A549 (cell line): ENCODE data around the gene KRT6B. TPM values are rescaled to one million over a fixed set of nuclear protein-coding genes. Genes with fewer than 3 reads are reported as not detected.
A peak's percentile ranks its signal among the peaks of the same experiment; 100 is the strongest.

Source experiments
- ATAC-seq, 2 experiments: fragments of 200-7000 bp in 1 of 2; fragments of >200 bp in 1 of 2; cut with Nextera tagmentation in 1 of 2; cut with Tn5 transposase in 1 of 2; 3 replicates each; pipeline versions ENCODE4 v1.8.0 to v1.9.1; 2018 to 2020; ENCODE audit warnings: mild to moderate bottlenecking in 1 of 2, moderate library complexity in 1 of 2
- CTCF ChIA-PET: fragments of 300-600 bp; sonication (Branson Sonifier 250); formaldehyde crosslinking; extraction: SDS; loops from one replicate; lab custom pipeline; 2021; ENCODE audit warnings: antibody characterized with exemption, inconsistent platforms; lab: Yijun Ruan, JAX
- POLR2A ChIA-PET: fragments of 350-600 bp; formaldehyde crosslinking; extraction: SDS; loops from one replicate; lab custom pipeline; 2021; ENCODE audit warnings: antibody characterized with exemption, inconsistent platforms; lab: Yijun Ruan, JAX
- DNase-seq, 2 experiments: peaks; one replicate each; pipeline versions ENCODE4 v3.0.0 to v3.0.0-alpha.2; 2011 to 2016; ENCODE audit warnings: low read depth in 1 of 2, low spot score in 1 of 2
- FAIRE-seq: peaks from 2 replicates; lab custom pipeline; 2011; peaks lifted over from hg19 to GRCh38; lab: Jason Lieb, UNC
- H3K27ac ChIP-seq, 2 experiments: fragments of >200 bp; sonication (Bioruptor Twin); formaldehyde crosslinking; 3 replicates each; pipeline ENCODE4 v1.5.1; 2016 to 2017
- H3K4me1 ChIP-seq: fragments of >200 bp; sonication (Bioruptor Twin); formaldehyde crosslinking; 3 replicates; pipeline ENCODE4 v1.6.1; 2016
- H3K4me2 ChIP-seq: fragments of >200 bp; sonication (Bioruptor Twin); formaldehyde crosslinking; 3 replicates; pipeline ENCODE4 v1.6.1; 2016
- H3K4me3 ChIP-seq: fragments of >200 bp; sonication (Bioruptor Twin); formaldehyde crosslinking; 3 replicates; pipeline ENCODE4 v1.5.1; 2016
- H3K9me3 ChIP-seq: fragments of >200 bp; sonication (Bioruptor Twin); formaldehyde crosslinking; 3 replicates; pipeline ENCODE4 v1.6.1; 2016
- ATOH8 ChIP-seq: fragments of 250-450 bp; sonication (Bioruptor Pico); IDR thresholded peaks from 2 replicates; pipeline ENCODE4 v1.5.0; 2020; ENCODE audit warnings: low read depth, mild to moderate bottlenecking, moderate library complexity
- BCL3 ChIP-seq: fragments of >200 bp; sonication (Bioruptor Twin); formaldehyde crosslinking; IDR thresholded peaks from 3 replicates; pipeline ENCODE4 v1.6.1; 2016
- BHLHE40 ChIP-seq: IDR thresholded peaks from 2 replicates; pipeline ENCODE4 v1.6.1; 2012; ENCODE audit warnings: low read depth, low read length, inconsistent platforms
- CBX2 ChIP-seq: fragments of 200-600 bp; sonication (generic); IDR thresholded peaks from 2 replicates; pipeline ENCODE4 v1.6.1; 2016; ENCODE audit warnings: low read depth, mild to moderate bottlenecking, borderline replicate concordance
- CEBPB ChIP-seq, 2 experiments: fragments of >200 bp in 1 of 2; sonication (Bioruptor Twin) in 1 of 2; formaldehyde crosslinking in 1 of 2; IDR thresholded peaks; 2 replicates each; pipeline ENCODE4 v1.6.1; 2012 to 2016
- ESRRA ChIP-seq: fragments of 150-350 bp; IDR thresholded peaks from 2 replicates; pipeline ENCODE4 v1.6.1; 2014; ENCODE audit warnings: mild to moderate bottlenecking, low read length, borderline replicate concordance
- FOSB ChIP-seq: fragments of 250-450 bp; sonication (Bioruptor Pico); IDR thresholded peaks from 2 replicates; pipeline ENCODE4 v1.5.0; 2020; ENCODE audit warnings: mild to moderate bottlenecking, moderate library complexity
- FOSL2 ChIP-seq, 2 experiments: fragments of 450-650 bp in 1 of 2; fragments of >200 bp in 1 of 2; sonication (Bioruptor Twin) in 1 of 2; formaldehyde crosslinking; IDR thresholded peaks; 2 replicates each; pipeline versions ENCODE4 v1.5.0 to v1.6.1; 2016 to 2020; ENCODE audit warnings: mild to moderate bottlenecking in 1 of 2, moderate library complexity in 1 of 2
- FOXS1 ChIP-seq: fragments of 250-450 bp; sonication (Bioruptor Pico); IDR thresholded peaks from 2 replicates; pipeline ENCODE4 v1.5.0; 2020; ENCODE audit warnings: mild to moderate bottlenecking, moderate library complexity
- HOXA7 ChIP-seq: fragments of 250-450 bp; sonication (Bioruptor Pico); IDR thresholded peaks from 2 replicates; pipeline ENCODE4 v1.5.0; 2020; ENCODE audit warnings: mild to moderate bottlenecking, moderate library complexity
- JUN ChIP-seq, 2 experiments: fragments of >200 bp; sonication (Bioruptor Twin); formaldehyde crosslinking; IDR thresholded peaks; 2 replicates in 1 of 2; 3 replicates in 1 of 2; pipeline ENCODE4 v1.6.1; 2016 to 2017
- JUNB ChIP-seq: fragments of >200 bp; sonication (Bioruptor Twin); formaldehyde crosslinking; IDR thresholded peaks from 2 replicates; pipeline ENCODE4 v1.6.1; 2016
- KDM1A ChIP-seq: fragments of 200-600 bp; sonication (generic); IDR thresholded peaks from 2 replicates; pipeline ENCODE4 v1.6.1; 2016; ENCODE audit warnings: low read depth, mild to moderate bottlenecking
- NFE2L2 ChIP-seq: fragments of 150-350 bp; conservative IDR thresholded peaks from 2 replicates; pipeline ENCODE4 v1.6.1; 2014; ENCODE audit warnings: low read length
- NPAS2 ChIP-seq: fragments of 250-450 bp; sonication (Bioruptor Pico); IDR thresholded peaks from 2 replicates; pipeline ENCODE4 v1.8.0; 2022; ENCODE audit warnings: mild to moderate bottlenecking, moderate library complexity, borderline replicate concordance
- POLR2A ChIP-seq: IDR thresholded peaks from 2 replicates; pipeline ENCODE4 v1.6.1; 2012; ENCODE audit warnings: mild to moderate bottlenecking, low read length
- POLR2AphosphoS2 ChIP-seq: conservative IDR thresholded peaks from 2 replicates; pipeline ENCODE4 v1.6.1; 2012; ENCODE audit warnings: low read length, improper control_type of control experiment, inconsistent platforms
- RFX5 ChIP-seq: fragments of 450-650 bp; IDR thresholded peaks from 2 replicates; pipeline ENCODE4 v1.7.1; 2014; ENCODE audit warnings: antibody characterized with exemption, mild to moderate bottlenecking, moderate library complexity
- SMC3 ChIP-seq: fragments of >200 bp; sonication (Bioruptor Twin); formaldehyde crosslinking; IDR thresholded peaks from 3 replicates; pipeline ENCODE4 v1.6.1; 2018; ENCODE audit warnings: inconsistent platforms
- SREBF2 ChIP-seq: fragments of 450-650 bp; IDR thresholded peaks from 2 replicates; pipeline ENCODE4 v1.6.1; 2014; ENCODE audit warnings: mild to moderate bottlenecking, moderate library complexity
- USF2 ChIP-seq: fragments of 450-650 bp; IDR thresholded peaks from 2 replicates; pipeline ENCODE4 v1.6.1; 2014; ENCODE audit warnings: antibody characterized with exemption
- ZC3H11A ChIP-seq: fragments of 450-650 bp; IDR thresholded peaks from 2 replicates; pipeline ENCODE4 v1.6.1; 2014; ENCODE audit warnings: antibody characterized with exemption, mild to moderate bottlenecking
- ZNF302 ChIP-seq: fragments of 250-450 bp; sonication (Bioruptor Pico); IDR thresholded peaks from 2 replicates; pipeline ENCODE4 v1.9.0; 2021; ENCODE audit warnings: inconsistent platforms, mild to moderate bottlenecking, moderate library complexity
- ZSCAN20 ChIP-seq: fragments of 250-450 bp; sonication (Bioruptor Pico); IDR thresholded peaks from 2 replicates; pipeline ENCODE4 v1.8.0; 2022; ENCODE audit warnings: mild to moderate bottlenecking, moderate library complexity
- WGBS: methylation state at CpG from one replicate; pipeline ENCODE4 v1.1.6; 2017; ENCODE audit errors: missing lambda C conversion rate; 5-methylcytosine and 5-hydroxymethylcytosine counted together
- polyA plus RNA-seq, 4 experiments: library from polyadenylated mRNA; depleted of rRNA in 3 of 4; stranded (reverse); fragments of >200 nt; fragmentation: RNase III in 1 of 4; extraction: RNeasy Plus Mini Kit Qiagen cat#74134 plus additional on column Dnase treatment in 1 of 4; gene quantifications; 2 replicates in 3 of 4; 3 replicates in 1 of 4; pipeline ENCODE4 v1.2.3, GENCODE V29; 2011 to 2017

KRT6B gene
- polyA plus RNA-seq, 2 of the 4 experiments (the other 2 are of a cell fraction) = not detected

GRCh38 chr12:52419656-52420055, 32.3 kb downstream of the KRT6B start:
- Histone ChIP-seq H3K9me3 (no peaks in the 10 kb centered on the region), H3K4me2 (no peak overlapping the region), H3K4me3 (no peak overlapping the region), H3K27ac (no peak overlapping the region), H3K4me1 (peaks cover 19% of the 10 kb centered on the region)
- 15% methylated on average over 1 of the region's 1 CpG for WGBS
- no peak for DNase-seq
- POLR2A ChIA-PET = interaction anchor here (0.6 kb wide), 1 partner anchor 161 kb away, joined by 3 read pairs; no protein-coding TSS in a partner anchor
- CTCF ChIA-PET = interaction anchor here (1.2 to 1.9 kb wide), 3 partner anchors 21 to 460 kb away, joined by 3 to 4 read pairs (median 3); no protein-coding TSS in a partner anchor
- no peak for ATAC-seq
- no peak for FAIRE-seq
- TF ChIP-seq FOSL2 (IDR thresholded peaks at IDR 0.05) (no peak), FOSL2 (CRISPR knock-in tag; IDR thresholded peaks at IDR 0.05) (no peak), ZNF302 (no peak), BCL3 (no peak), JUN (IDR thresholded peaks at IDR 0.05) (no peak), FOXS1 (CRISPR knock-in tag) (no peak), JUNB (no peak), HOXA7 (CRISPR knock-in tag) (no peak), RFX5 (no peak), POLR2AphosphoS2 (no peak)

DNA sequence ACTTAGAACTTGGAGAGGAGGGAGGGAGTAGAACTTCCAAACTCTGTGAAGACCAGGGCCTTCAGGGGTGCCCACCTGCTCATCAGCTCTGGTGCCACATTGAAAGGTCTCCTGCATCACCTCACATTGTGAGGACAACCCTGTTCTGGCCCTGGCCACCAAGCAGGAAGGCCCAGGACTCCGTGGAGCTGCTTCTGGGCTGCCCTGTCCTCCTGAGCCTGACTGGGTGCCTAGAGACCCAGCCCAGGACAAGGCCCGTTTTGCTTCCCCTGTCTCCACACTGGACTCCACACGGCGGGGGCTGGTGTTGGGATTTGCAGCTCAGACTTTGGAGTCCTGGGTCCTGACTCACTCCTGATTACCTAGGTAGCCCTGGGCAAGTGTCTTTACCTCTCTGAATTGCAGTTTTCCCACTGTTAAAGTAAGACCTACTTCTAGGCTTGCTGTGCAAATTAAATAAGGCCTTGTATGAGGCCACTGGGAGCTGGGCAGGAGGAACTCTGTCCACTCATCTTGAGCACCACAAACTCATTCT, 33.3 kb downstream of the KRT6B start:
- Histone ChIP-seq H3K4me2 (no peak overlapping the region), H3K9me3 (no peaks in the 10 kb centered on the region), H3K4me1 (peaks cover 20% of the 10 kb centered on the region), H3K4me3 (no peak overlapping the region), H3K27ac (0 out of 6 replicates have a peak overlapping the region, but pooled peaks of 1 of the 2 experiments have one; percentile 4)
- ATAC-seq (no peak), FAIRE-seq (no peak), DNase-seq (no peak)
- WGBS = 67% methylated on average over 4 of the region's 4 CpGs
- POLR2A ChIA-PET = no interaction called here
- no peak for TF ChIP-seq BHLHE40
- no peak for TF ChIP-seq USF2
- TF ChIP-seq CBX2 = no peak
- no peak for TF ChIP-seq FOSB
- no peak for TF ChIP-seq NPAS2 (CRISPR knock-in tag)
- TF ChIP-seq SMC3 = no peak
- no peak for TF ChIP-seq ESRRA
- TF ChIP-seq SREBF2 = no peak
- TF ChIP-seq POLR2A = no peak
- no peak for TF ChIP-seq CEBPB (IDR thresholded peaks at IDR 0.05)
- no peak for TF ChIP-seq ZC3H11A
- TF ChIP-seq NFE2L2 = no peak
- CTCF ChIA-PET = interaction anchor here (0.7 to 2.2 kb wide), 6 partner anchors 13 to 461 kb away, joined by 3 to 8 read pairs (median 4); no protein-coding TSS in a partner anchor

DNA sequence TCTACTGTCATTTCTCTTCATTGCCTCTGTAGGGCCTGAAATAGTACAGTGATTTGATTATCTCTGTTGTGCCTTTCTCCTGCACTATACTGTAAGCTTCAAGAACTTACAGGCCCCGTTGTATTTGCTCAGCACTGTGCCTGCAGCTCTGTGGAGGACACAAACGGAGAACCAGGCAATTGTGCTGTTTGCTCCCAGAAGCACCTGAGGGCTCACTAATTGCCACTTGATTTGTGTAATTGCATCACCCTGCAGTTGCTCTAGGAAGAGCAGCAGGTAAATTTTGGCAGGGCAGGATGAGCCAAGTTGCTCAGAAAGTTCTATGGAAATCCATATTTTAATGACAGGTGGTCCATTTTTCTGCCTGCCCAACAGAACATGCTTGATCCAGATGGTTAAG, 34.2 kb downstream of the KRT6B start:
- no peak for DNase-seq
- FAIRE-seq = no peak
- ChIA-PET CTCF (interaction anchor here (1.5 to 2.2 kb wide), 3 partner anchors 14 to 274 kb away, joined by 4 to 8 read pairs (median 5); no protein-coding TSS in a partner anchor), POLR2A (no interaction called here)
- no peak for TF ChIP-seq ATOH8 (CRISPR knock-in tag)
- no peak for TF ChIP-seq KDM1A
- no peak for TF ChIP-seq RFX5
- no peak for TF ChIP-seq ZSCAN20 (CRISPR knock-in tag)
- no peak for TF ChIP-seq USF2
- Histone ChIP-seq H3K4me2 (no peak overlapping the region), H3K4me1 (peaks cover 29% of the 10 kb centered on the region), H3K9me3 (no peaks in the 10 kb centered on the region), H3K4me3 (no peak overlapping the region), H3K27ac (no peak overlapping the region)
- WGBS = 54% methylated on average over 2 of the region's 2 CpGs
- no peak for ATAC-seq
